Gastrocnemius medialis (tissue), 4 donors: ENCODE data around the gene ISM1. TPM values are rescaled to one million over a fixed set of nuclear protein-coding genes. Genes with fewer than 3 reads are reported as not detected.

ENCODE experiments used
- ATAC-seq, 2 donors: fragments of 150-250 bp; one replicate each; pipeline ENCODE4 v1.9.1; 2016
- DNase-seq, 2 donors: peaks; one replicate each; pipeline ENCODE4 v3.0.0-alpha.2; 2019
- H3K27ac ChIP-seq, 4 donors: fragments of 200-600 bp; sonication (generic); 1 replicate in 1 of 4; 2 replicates in 3 of 4; pipeline ENCODE4 v1.5.1; 2016 to 2018; ENCODE audit warnings: mild to moderate bottlenecking in 2 of 4, moderate library complexity in 1 of 4
- H3K27me3 ChIP-seq, 3 donors: fragments of 200-600 bp; sonication (generic) in 2 of 3; 1 replicate in 1 of 3; 2 replicates in 2 of 3; pipeline versions ENCODE4 v1.5.1 to v1.6.0; 2016 to 2019; ENCODE audit warnings: mild to moderate bottlenecking in 1 of 3, moderate library complexity in 1 of 3
- H3K36me3 ChIP-seq, 2 donors: fragments of 200-600 bp; sonication (generic) in 1 of 2; one replicate each; pipeline ENCODE4 v1.5.1; 2017 to 2018
- H3K4me1 ChIP-seq, 2 donors: fragments of 200-600 bp; sonication (generic) in 1 of 2; one replicate each; pipeline ENCODE4 v1.5.1; 2016 to 2017; ENCODE audit warnings: mild to moderate bottlenecking in 2 of 2
- H3K4me3 ChIP-seq, 4 donors: fragments of 200-600 bp; sonication (generic) in 3 of 4; 1 replicate in 1 of 4; 2 replicates in 3 of 4; pipeline ENCODE4 v1.5.1; 2016 to 2019; ENCODE audit warnings: mild to moderate bottlenecking in 2 of 4
- H3K9me3 ChIP-seq, 3 donors: fragments of 200-600 bp; sonication (generic) in 2 of 3; 1 replicate in 1 of 3; 2 replicates in 2 of 3; pipeline ENCODE4 v1.5.1; 2016 to 2019
- CTCF ChIP-seq, 5 experiments: fragments of 450-650 bp in 3 of 5; fragments of 200-600 bp in 2 of 5; sonication (generic) in 2 of 5; IDR thresholded peaks in 4 of 5; conservative IDR thresholded peaks in 1 of 5; 1 replicate in 4 of 5; 2 replicates in 1 of 5; pipeline ENCODE4 v1.5.1; 2016 to 2019; ENCODE audit warnings: antibody characterized with exemption in 5 of 5, mild to moderate bottlenecking in 3 of 5, moderate library complexity in 3 of 5
- POLR2A ChIP-seq, 2 donors: fragments of 450-650 bp; IDR thresholded peaks; one replicate each; pipeline ENCODE4 v1.6.1; 2017; ENCODE audit warnings: antibody characterized with exemption in 2 of 2, mild to moderate bottlenecking in 2 of 2, moderate library complexity in 2 of 2
- in situ Hi-C, 4 donors: fragments of 200-750 bp; cut with MboI; loops; one replicate each; pipeline versions ENCODE4 v1.15.0 to v1.8.0; 2017; ENCODE audit warnings: low sequenced_read_pairs in 4 of 4
- intact Hi-C: fragments of 100-400 bp; cut with DNase I; formaldehyde crosslinking; loops from one replicate; pipeline ENCODE4 v1.15.1; 2023; ENCODE audit warnings: low total_unique reads
- total RNA-seq, 4 donors: library from RNA; depleted of rRNA; stranded (reverse); fragments of >200 nt; gene quantifications; one replicate each; pipeline versions ENCODE4 v1.1.0 to v1.2.3, GENCODE V29; 2016

ISM1 gene
- total RNA-seq, 4 donors from 2014 or later = 0.61 to 3.7 (median 0.78) TPM

DNA sequence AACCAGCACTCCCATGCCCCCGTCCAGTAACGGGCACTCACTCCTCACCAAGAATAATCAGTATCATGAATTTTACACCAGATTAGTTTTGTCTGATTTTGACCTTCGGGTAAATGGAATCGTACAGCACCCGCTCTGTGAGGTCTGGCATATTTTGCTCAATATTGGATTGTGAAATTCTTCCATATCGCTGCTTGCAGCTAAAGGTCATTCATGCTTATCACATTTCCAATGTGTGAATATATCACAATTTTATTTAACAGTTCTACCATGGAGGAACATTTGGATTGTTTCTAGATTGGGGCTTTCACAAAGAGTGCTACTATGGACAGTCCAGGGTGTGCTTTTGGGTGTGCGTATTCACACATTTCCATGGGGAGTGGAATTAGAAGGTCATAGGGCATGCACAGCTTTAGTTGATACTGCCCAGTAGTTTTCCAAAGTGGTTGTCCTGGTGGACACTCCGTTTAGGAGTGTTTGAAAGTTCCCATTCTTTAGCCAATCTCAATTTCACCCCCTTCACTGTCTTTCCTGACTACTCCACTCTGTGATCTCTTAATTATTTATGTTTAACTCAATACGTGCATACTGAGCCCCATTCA is 86.6 kb downstream of the ISM1 start:
- DNase-seq = no peak
- Histone ChIP-seq H3K9me3 (no peaks in the 10 kb centered on the region), H3K4me3 (no peak overlapping the region), H3K36me3 (no peaks in the 10 kb centered on the region), H3K27me3 (no peaks in the 10 kb centered on the region), H3K27ac (no peak overlapping the region), H3K4me1 (no peaks in the 10 kb centered on the region)
- in situ Hi-C loops (no loop called here), intact Hi-C loops (no loop called here)
- ATAC-seq = no peak
- TF ChIP-seq POLR2A (IDR thresholded peaks at IDR 0.05) (no peak), CTCF (IDR thresholded peaks at IDR 0.05 in 4 of 5, conservative IDR thresholded peaks at IDR 0.05 in 1 of 5) (no peak)

DNA sequence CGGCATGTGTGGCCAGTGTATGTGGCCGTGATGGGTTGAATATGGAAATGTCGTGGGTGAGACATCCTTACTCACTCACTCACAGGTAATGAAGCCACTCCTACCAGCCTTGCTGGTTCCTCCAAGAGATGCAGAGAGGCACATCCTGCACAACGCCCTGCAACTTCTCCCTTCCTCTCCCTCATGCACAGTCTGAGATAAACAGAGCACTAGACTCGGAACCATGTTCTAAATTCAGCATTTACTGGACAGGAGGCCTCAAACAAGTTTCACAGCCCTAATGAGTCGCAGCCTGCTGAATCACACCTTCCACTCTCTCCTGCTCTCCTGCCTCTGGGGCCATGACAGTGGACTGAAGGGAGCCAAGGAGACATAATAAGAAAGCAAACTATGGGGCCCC is 91.2 kb downstream of the ISM1 start:
- in situ Hi-C loops = loop anchor here in 1 of 4 donors (10.0 kb wide), 1 partner anchor 63 kb away; no protein-coding TSS in a partner anchor
- DNase-seq (no peak), ATAC-seq (no peak)
- TF ChIP-seq POLR2A (IDR thresholded peaks at IDR 0.05) (no peak), CTCF (IDR thresholded peaks at IDR 0.05 in 4 of 5, conservative IDR thresholded peaks at IDR 0.05 in 1 of 5) (no peak)
- Histone ChIP-seq H3K9me3 (peaks cover 0 to 5% (median 0%) of the 10 kb centered on the region in 3 donors), H3K4me1 (no peaks in the 10 kb centered on the region), H3K4me3 (no peak overlapping the region), H3K36me3 (no peaks in the 10 kb centered on the region), H3K27me3 (no peaks in the 10 kb centered on the region), H3K27ac (no peak overlapping the region)
- intact Hi-C loops = no loop called here

- Histone ChIP-seq H3K27me3 (no peaks in the 10 kb centered on the region), H3K27ac (no peak overlapping the region), H3K4me3 (no peak overlapping the region), H3K4me1 (no peaks in the 10 kb centered on the region), H3K9me3 (peaks cover 0 to 5% (median 0%) of the 10 kb centered on the region in 3 donors), H3K36me3 (no peaks in the 10 kb centered on the region)
- DNase-seq (no peak), ATAC-seq (no peak)
- intact Hi-C loops (no loop called here), in situ Hi-C loops (loop anchor here in 1 of 4 donors (10.0 kb wide), 1 partner anchor 62 kb away; no protein-coding TSS in a partner anchor)
- TF ChIP-seq CTCF (IDR thresholded peaks at IDR 0.05 in 4 of 5, conservative IDR thresholded peaks at IDR 0.05 in 1 of 5) = no peak
- TF ChIP-seq POLR2A (IDR thresholded peaks at IDR 0.05) = no peak
These were observed 92.1 kb downstream of the ISM1 start for GRCh38 chr20:13313201-13313600.

- no peaks in the 10 kb centered on the region for H3K36me3 ChIP-seq
- DNase-seq (no peak), ATAC-seq (no peak)
- H3K4me3 ChIP-seq = no peak overlapping the region
- peaks cover 0 to 5% (median 0%) of the 10 kb centered on the region in 3 donors for H3K9me3 ChIP-seq
- no peaks in the 10 kb centered on the region for H3K27me3 ChIP-seq
- no peaks in the 10 kb centered on the region for H3K4me1 ChIP-seq
- TF ChIP-seq POLR2A (IDR thresholded peaks at IDR 0.05) = no peak
- TF ChIP-seq CTCF (IDR thresholded peaks at IDR 0.05 in 4 of 5, conservative IDR thresholded peaks at IDR 0.05 in 1 of 5) = no peak
- in situ Hi-C loops = loop anchor here in 1 of 4 donors (10.0 kb wide), 1 partner anchor 57 kb away; no protein-coding TSS in a partner anchor
- H3K27ac ChIP-seq = no peak overlapping the region
- intact Hi-C loops = no loop called here
These were observed 96.4 kb downstream of the ISM1 start for GRCh38 chr20:13317439-13317838.
